Fibroblast of skin of right biceps (primary cell): Measurements from ENCODE around the gene ATG10.
"Not testable (repeated sequence)": the region's sequence is repeated elsewhere in the genome, so short reads cannot be mapped to it uniquely, and the experiment has no call there.

Experiments
- DNase-seq: peaks from one replicate; pipeline ENCODE4 v3.0.0-alpha.2; 2013

ATG10 gene

GRCh38 chr5:81971712-81972491 is at the start of gene ATG10:
TSS of gene ATG10 (plus strand) at chr5:81972023. CDS start at chr5:81987571, 15,548 bp downstream.
- peak; percentile 94 for DNase-seq

DNA sequence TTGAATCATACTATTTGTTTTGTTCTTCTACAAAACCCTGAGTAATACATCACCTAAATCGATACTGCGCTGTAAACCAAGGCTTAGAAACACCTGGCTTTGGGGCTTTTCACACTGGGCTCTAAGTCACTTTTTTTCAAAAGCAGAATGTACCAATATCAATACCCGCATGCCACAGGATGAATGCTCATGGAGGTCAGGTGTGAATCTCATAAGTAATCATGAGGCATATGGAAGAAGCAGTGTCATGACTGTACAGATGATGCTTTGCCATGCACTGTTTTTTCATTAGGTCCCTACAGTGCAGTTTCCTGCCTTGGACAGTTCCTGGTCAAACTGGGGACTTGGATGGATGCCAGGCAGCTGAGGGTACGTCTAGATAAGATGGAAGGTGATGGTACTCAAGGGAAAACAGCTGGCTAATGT is 49.0 kb upstream of the ATG10 start:
- no peak for DNase-seq

- no peak for DNase-seq
Observed at GRCh38 chr5:81924442-81924841, 47.4 kb upstream of the ATG10 start.

DNA sequence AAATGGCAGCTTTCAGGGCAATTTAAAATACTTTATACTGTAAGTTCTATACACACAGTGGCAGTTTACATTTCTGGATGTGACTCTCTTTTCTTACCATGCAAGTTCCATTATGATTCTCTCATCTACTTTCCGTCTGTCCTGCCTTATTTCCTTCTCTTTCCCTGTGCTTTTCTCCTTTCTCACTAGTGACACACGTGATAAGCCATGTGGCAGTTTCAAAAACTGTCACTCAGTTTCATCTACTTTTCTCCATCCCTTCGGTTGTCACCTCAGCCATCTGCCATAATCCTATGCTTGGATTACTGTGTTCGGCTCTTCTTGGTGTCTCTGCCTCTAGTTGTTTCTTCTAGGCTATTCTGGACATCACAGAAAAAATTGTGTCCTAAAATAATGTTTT is 46.8 kb upstream of the ATG10 start:
- DNase-seq, result no peak

DNA sequence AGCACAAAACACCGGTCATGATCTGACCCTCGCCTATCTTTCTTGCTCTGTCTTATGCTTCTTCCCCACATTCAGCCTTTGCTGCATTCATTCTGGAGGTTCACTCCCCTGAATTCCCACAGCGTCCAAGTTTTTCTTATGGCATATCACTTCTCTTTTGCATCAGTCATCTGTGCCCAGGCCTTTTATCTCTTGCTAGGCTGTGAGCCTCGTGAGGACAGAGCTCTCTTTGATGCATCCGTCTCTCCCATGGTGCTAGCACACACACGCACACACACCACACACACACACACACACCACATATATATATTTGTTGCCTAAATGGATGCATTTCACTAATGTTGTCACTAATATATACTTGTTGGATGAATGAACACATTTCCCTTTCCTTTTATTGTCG is 45.8 kb upstream of the ATG10 start:
- no peak for DNase-seq

GRCh38 chr5:81936066-81936465 is 35.8 kb upstream of the ATG10 start:
- DNase-seq, result no peak

- no peak for DNase-seq
Observed at GRCh38 chr5:81936750-81937149, 35.1 kb upstream of the ATG10 start.

DNA sequence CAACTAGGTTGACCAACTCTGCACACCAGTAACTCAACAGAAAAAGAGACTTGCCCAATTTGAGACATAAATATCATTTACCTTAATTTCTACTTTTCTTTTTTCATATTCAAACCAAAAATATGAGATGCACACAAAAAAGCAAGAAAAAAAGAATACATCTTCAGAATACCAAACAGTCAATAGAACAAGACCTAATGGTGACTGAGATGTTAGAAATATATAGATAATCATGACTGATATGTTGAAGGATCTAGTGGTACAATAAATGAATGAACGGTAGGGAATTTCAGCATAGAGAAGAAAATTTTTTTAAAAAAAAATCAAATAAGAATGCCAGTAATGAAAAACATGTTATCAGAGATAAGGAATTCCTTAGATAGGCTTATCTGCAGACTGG is 29.1 kb upstream of the ATG10 start:
- DNase-seq, result no peak

GRCh38 chr5:81948349-81948748 is 23.5 kb upstream of the ATG10 start:
- DNase-seq, result peak; percentile 20

DNA sequence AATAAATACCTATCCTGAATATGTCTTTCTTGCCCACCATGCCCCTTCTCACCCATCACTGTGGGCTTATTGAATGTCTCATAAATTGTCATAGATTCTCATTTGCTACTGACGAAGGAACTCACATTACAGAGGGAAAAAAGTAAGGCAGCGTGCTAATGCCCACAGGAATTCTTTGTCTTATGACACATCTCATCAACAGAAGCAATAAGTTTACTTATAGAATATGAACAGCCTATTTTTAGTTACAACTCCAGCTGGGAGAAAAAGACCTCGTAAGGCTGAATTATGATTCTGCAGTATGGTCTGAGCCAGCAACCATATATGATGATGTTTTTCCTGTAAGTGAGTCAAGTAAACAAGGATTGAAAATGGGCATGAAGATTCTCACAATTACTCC is 22.4 kb upstream of the ATG10 start:
- DNase-seq, result peak; percentile 61

DNA sequence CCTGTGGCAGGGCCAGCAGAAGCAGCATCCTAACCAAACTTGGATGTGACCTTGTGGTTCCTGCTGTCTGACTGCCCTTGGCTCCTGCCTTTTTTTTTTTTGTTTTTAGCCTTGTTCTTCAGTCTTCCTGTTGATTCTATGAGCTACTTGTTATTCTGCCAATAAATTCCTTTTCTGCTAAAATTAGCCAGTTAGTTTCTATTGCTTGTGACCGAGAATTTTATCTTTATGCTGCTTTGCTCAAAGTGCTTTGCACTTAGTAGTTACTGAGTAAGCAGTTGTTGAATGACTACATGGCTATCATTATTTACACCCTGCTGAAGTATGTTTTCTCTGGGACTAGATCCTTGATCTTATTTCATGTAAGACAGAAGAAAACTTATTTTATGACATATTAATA is 20.8 kb upstream of the ATG10 start:
- DNase-seq, result no peak

DNA sequence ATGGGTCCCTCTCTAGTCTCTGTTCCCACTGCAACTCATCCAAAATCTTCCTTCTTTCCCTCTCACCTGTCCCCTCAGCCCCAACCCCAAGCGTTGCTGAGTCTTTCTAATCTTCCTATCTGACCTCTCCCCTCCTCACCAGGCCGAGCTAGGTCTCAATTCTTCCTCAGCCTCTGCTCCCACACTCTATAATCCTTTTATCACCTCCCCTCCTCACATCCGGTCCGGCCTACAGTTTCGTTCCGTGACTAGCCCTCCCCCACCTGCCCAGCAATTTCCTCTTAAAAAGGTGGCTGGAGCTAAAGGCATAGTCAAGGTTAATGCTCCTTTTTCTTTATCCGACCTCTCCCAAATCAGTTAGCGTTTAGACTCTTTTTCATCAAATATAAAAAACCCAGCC is 17.0 kb upstream of the ATG10 start:
- not testable (repeated sequence) for DNase-seq

DNA sequence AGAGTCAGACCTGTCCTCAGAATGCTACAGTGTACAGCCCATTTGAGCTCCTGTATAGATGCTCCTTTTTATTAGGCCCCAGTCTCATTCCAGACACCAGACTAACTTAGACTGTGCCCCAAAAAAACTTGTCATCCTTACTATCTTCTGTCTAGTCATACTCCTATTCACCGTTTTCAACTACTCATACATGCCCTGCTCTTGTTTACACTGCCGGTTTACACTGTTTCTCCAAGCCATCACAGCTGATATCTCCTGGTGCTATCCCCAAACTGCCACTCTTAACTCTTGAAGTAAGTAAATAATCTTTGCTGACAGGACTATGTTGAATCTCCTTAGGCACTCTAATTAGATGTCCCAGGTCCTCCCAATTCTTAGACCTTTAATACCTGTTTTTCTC is 13.7 kb upstream of the ATG10 start:
- DNase-seq, result not testable (repeated sequence)

- no peak for DNase-seq
Observed at GRCh38 chr5:81961651-81962440, 10.0 kb upstream of the ATG10 start.

GRCh38 chr5:81963544-81963943 is 8.3 kb upstream of the ATG10 start:
- DNase-seq, result no peak

DNA sequence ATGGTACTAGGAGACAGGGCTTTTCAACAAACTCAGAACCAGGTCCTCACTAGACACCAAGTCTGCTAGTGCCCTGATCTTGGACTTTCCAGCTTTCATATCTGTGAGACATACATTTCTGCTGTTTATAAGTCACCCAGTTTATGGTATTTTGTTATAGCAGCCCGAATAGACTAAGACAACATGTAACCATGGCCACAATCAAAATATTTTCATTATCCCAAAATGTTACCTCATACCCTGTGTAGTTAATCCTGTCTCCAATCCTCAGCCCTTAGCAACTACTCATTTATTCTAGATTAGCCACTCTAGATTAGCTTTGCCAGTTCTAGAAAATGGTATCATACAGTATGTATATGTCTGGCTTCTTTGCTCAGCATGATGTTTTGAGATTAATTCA is 6.3 kb upstream of the ATG10 start:
- DNase-seq, result peak; percentile 4

DNA sequence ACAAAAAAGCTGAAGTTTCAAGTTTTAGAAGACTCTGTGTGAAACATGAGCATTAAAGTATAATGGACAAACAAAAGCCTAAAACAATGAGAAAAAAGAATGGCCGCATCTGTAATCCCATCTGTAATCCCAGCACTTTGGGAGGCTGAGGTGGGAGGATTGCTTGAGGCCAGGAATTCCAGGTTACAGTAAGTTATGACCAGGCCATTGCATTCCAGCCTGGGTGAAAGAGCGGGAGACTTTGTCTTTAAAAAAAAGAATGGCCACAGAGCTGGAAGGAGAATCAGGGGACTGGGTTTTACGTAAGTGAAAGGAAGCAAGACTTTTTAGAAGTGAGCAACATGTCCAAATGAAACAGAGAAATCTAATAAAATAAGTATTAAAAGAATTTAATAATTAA is 2.6 kb upstream of the ATG10 start:
- DNase-seq, result no peak

DNA sequence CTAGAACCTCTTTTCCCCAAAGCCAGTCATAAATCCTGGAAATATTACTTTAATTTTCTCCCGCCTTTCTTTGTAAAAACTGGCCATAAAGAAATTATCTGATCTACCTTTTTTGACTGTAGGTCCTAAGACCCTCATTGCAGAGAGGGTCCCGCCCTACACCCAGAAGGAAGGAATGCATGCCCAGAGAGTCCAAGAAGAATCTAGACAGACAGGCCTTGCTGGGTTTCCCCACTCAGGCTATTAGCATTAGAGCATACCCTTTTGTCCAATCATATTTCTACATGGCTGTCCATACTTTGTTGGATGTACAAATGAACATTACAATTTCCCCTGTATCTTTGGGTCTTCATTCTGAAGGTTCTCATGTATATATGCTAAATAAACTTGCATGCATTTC is 1.9 kb upstream of the ATG10 start:
- no peak for DNase-seq

DNA sequence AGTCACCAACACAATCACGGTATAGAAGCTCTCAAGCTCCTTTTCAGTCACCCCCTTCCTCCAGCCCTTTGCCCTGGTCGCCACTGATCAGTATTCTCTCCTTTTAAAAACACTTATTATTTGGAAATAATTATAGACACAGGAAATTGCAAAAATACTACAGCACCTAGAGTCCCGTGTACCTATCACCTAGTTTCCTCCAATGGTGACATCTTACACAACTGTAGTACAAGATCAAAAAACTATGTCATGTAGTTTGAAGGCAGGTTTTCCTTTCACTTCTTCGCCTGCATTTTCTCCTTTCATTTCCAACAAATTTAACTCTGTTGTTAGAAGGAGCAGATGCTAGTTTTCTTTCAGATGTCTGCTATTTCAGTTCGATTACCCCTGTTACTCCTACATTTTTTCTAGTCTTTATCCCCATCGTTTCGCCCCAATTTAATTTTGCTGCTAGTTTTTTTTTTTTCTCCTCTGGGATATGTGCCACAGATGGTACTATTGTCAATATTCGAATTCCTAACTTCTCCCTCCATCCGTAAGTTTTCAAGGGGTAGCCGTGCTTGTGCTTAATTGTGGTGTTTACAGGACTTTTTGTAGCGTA is 612 bp upstream of the ATG10 start:
- DNase-seq, result peak; percentile 11

- no peak for DNase-seq
Observed at GRCh38 chr5:81972492-81972783, 615 bp downstream of the ATG10 start.

DNA sequence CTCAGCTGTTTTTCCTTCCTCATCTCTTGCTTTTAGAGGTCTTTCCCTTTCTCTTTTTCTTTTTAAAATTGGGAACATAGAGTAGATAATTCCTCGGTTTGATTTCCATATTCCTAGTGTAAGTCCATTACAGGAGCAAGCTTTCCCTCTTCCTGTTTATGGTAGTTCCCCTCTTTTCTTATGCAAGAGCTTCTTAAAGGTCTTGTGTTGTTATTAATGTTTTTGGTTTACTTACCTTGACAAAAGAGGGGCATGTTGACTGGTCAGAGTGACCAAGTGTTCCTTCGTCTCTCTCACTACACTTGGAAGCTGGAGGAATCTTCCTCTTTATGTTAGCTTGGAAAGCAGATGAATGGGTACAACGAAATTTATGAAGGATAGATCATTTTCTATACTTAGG is 8.3 kb downstream of the ATG10 start:
- no peak for DNase-seq

DNA sequence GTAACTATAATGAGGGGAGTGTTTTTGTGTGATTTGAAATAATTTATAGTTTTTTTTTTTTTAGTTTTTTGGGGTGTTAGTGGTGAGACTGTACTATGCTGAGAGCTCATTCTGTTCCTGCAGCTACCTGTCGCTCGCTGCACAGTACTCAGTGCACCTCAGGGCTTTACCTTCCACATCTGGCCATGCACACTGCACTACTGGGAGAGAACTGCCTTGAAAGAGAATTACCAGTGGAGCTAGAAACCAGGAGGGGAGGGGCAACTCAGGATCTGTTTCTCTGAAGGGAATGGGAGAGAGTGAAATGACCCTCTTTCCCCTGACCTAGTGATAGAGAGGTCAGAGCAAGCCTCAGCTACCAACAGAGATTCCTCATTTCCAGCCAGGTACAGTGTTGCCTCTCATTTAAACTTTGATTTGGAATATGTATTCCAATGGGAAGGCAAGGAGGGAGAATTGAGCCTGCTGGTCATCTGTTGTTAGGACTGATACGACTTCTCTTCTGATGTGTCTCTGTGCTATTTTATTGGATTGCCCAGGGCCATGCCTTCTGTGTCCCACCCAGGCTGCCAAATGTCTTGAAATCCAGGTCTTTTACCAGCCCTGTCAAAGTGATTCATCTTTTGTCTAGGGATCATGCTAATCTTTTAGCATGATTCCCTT is 8.9 kb downstream of the ATG10 start:
- no peak for DNase-seq

- DNase-seq, result not testable (repeated sequence)
Observed at GRCh38 chr5:81982172-81982685, 10.4 kb downstream of the ATG10 start.
